Measurements from ENCODE around the gene SMOC1.

Gene SMOC1

DNA sequence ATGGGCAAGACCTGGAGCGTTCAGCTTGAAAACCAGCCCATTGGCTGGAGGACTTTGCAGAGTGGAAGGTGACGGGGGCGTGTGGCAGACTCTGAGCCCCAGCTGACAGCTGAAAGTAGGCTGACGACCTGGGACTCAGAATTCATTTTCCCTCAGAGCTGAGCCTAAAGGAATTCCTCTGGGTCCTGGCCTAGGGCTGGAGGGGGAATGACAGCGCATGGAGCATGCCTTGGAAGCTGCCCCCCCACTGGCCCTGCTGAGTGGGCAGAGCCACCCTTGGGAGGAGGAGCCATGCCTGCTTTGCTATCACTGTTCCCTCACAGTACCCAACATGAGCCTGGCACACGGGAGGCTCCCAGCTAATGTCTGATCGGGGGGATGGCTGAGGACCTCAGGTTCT is 25.4 kb upstream of the SMOC1 start:
- Histone ChIP-seq H3K9ac (ENCODE audit: low read length) (no peak overlapping the region), H2AFZ (ENCODE audit: low read length) (no peak overlapping the region), H3K27ac (ENCODE audit: low read depth, low read length, poor library complexity, severe bottlenecking) (no peak overlapping the region), H3K4me3 (ENCODE audit: low read depth, low read length, poor library complexity, severe bottlenecking) (no peak overlapping the region), H3K27me3 (ENCODE audit: insufficient read depth, low read length) (no peaks in the 10 kb centered on the region; the same call in 1 of the 2 replicates), H3K9me3 (ENCODE audit: low read length) (no peaks in the 10 kb centered on the region), H3K4me1 (ENCODE audit: insufficient read depth, low read length, severe bottlenecking) (no peaks in the 10 kb centered on the region), H3K4me2 (ENCODE audit: low read length) (no peak overlapping the region), H3K36me3 (ENCODE audit: insufficient read depth, low read length) (no peaks in the 10 kb centered on the region), H3K79me2 (ENCODE audit: insufficient read depth, low read length) (no peaks in the 10 kb centered on the region), H3K9me2 (ENCODE audit: low read depth, low read length) (no peaks in the 10 kb centered on the region), H3F3A (ENCODE audit: insufficient read depth, low read length) (no peaks in the 10 kb centered on the region), H4K20me1 (ENCODE audit: insufficient read depth, low read length) (no peaks in the 10 kb centered on the region)
- TF ChIP-seq EZH2 (IDR thresholded peaks at IDR 0.05; ENCODE audit: borderline replicate concordance, low read length) = no peak
- TF ChIP-seq, protein P1, sequence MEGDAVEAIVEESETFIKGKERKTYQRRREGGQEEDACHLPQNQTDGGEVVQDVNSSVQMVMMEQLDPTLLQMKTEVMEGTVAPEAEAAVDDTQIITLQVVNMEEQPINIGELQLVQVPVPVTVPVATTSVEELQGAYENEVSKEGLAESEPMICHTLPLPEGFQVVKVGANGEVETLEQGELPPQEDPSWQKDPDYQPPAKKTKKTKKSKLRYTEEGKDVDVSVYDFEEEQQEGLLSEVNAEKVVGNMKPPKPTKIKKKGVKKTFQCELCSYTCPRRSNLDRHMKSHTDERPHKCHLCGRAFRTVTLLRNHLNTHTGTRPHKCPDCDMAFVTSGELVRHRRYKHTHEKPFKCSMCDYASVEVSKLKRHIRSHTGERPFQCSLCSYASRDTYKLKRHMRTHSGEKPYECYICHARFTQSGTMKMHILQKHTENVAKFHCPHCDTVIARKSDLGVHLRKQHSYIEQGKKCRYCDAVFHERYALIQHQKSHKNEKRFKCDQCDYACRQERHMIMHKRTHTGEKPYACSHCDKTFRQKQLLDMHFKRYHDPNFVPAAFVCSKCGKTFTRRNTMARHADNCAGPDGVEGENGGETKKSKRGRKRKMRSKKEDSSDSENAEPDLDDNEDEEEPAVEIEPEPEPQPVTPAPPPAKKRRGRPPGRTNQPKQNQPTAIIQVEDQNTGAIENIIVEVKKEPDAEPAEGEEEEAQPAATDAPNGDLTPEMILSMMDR (IDR thresholded peaks at IDR 0.05; ENCODE audit: low read length) = no peak

DNA sequence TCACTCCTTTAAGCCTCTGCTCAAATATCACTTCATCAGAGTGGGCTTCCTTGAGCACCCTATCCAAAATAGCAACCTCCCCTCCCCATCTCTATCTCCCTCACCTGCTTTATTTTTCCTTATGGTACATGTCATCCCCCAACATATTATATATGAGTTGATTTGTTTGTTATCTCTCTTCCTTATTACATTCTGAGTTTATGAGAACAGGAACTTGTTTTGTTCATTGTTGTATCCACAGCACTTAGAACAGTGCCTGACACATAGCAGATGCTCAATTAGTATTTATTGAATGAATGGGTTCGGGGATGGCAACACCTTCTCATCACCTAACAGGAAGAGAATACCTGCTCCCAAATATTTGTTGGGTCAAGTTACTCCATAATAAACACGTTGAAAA is 24.6 kb upstream of the SMOC1 start:
- no peak for TF ChIP-seq EZH2 (IDR thresholded peaks at IDR 0.05; ENCODE audit: borderline replicate concordance, low read length)
- no peaks in the 10 kb centered on the region; the same call in 1 of the 2 replicates for H3K27me3 ChIP-seq (ENCODE audit: insufficient read depth, low read length)
- H3K4me3 ChIP-seq (ENCODE audit: low read depth, low read length, poor library complexity, severe bottlenecking) = no peak overlapping the region
- H3K27ac ChIP-seq (ENCODE audit: low read depth, low read length, poor library complexity, severe bottlenecking) = no peak overlapping the region
- H3K4me2 ChIP-seq (ENCODE audit: low read length) = no peak overlapping the region
- H2AFZ ChIP-seq (ENCODE audit: low read length) = no peak overlapping the region
- no peaks in the 10 kb centered on the region for H3K36me3 ChIP-seq (ENCODE audit: insufficient read depth, low read length)
- no peaks in the 10 kb centered on the region for H4K20me1 ChIP-seq (ENCODE audit: insufficient read depth, low read length)
- H3K79me2 ChIP-seq (ENCODE audit: insufficient read depth, low read length) = no peaks in the 10 kb centered on the region
- no peaks in the 10 kb centered on the region for H3K9me2 ChIP-seq (ENCODE audit: low read depth, low read length)
- no peaks in the 10 kb centered on the region for H3F3A ChIP-seq (ENCODE audit: insufficient read depth, low read length)
- H3K9ac ChIP-seq (ENCODE audit: low read length) = no peak overlapping the region
- no peaks in the 10 kb centered on the region for H3K4me1 ChIP-seq (ENCODE audit: insufficient read depth, low read length, severe bottlenecking)
- H3K9me3 ChIP-seq (ENCODE audit: low read length) = no peaks in the 10 kb centered on the region

DNA sequence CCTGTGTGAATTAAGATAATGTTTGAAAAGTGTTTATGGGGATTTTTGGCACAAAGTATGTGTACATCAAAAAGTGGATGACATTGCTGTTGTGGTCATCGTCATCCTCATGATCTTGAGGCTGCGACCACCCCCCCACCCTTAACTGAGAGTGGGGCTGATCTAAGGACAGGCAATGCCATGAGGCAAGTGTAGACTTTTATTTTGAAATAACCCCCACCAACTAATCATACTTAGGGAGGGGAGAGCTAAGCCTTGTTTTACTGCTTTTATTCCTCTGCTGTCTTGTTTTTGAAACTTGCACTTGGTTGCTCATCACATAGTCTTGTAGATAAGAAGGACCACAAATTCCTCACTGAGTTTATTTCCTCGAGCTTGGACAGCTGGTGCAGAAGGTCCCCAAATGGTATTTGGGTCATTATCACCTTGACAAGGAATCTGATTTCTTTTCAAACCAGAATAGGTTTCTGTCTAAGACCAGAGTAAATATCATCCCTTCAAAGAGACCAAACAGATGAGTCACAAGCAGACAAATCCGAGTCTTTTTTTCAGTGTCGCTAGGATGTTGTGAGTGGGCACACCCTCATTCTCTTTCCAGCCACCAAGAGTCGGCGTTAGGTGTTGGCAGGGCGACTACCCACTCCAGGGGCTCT is 23.9 kb upstream of the SMOC1 start:
- H3K27ac ChIP-seq (ENCODE audit: low read depth, low read length, poor library complexity, severe bottlenecking) = no peak overlapping the region
- H3K27me3 ChIP-seq (ENCODE audit: insufficient read depth, low read length) = no peaks in the 10 kb centered on the region; the same call in 1 of the 2 replicates
- H3K9me3 ChIP-seq (ENCODE audit: low read length) = no peaks in the 10 kb centered on the region
- no peaks in the 10 kb centered on the region for H3F3A ChIP-seq (ENCODE audit: insufficient read depth, low read length)
- no peaks in the 10 kb centered on the region for H4K20me1 ChIP-seq (ENCODE audit: insufficient read depth, low read length)
- H2AFZ ChIP-seq (ENCODE audit: low read length) = no peak overlapping the region
- H3K4me2 ChIP-seq (ENCODE audit: low read length) = no peak overlapping the region
- H3K9me2 ChIP-seq (ENCODE audit: low read depth, low read length) = no peaks in the 10 kb centered on the region
- TF ChIP-seq, protein P1 (IDR thresholded peaks at IDR 0.05; ENCODE audit: low read length) = no peak
- no peak for TF ChIP-seq EZH2 (IDR thresholded peaks at IDR 0.05; ENCODE audit: borderline replicate concordance, low read length)
- no peaks in the 10 kb centered on the region for H3K79me2 ChIP-seq (ENCODE audit: insufficient read depth, low read length)
- H3K36me3 ChIP-seq (ENCODE audit: insufficient read depth, low read length) = no peaks in the 10 kb centered on the region
- H3K4me1 ChIP-seq (ENCODE audit: insufficient read depth, low read length, severe bottlenecking) = no peaks in the 10 kb centered on the region
- H3K9ac ChIP-seq (ENCODE audit: low read length) = no peak overlapping the region
- H3K4me3 ChIP-seq (ENCODE audit: low read depth, low read length, poor library complexity, severe bottlenecking) = no peak overlapping the region

DNA sequence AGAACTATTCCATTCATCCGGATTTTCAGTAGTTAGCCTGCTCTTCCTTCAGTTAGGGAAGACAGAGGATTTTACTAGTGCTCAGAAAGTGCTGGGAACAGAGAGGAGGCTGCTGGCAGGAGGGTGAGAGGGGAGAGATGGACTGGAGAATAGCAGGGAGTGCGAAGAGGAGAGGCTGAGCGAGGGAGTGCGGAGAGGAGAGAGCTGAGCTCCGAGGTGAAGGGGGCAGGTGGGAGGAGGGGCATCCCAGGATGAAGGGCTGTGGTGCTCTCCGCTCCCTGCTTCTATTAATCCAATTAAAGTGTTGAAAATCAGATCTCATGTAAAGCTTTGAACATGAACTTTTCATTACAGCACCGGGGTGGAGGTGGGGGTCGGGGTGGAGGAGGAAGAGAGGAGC is 20.4 kb upstream of the SMOC1 start:
- H3K4me1 ChIP-seq (ENCODE audit: insufficient read depth, low read length, severe bottlenecking) = no peaks in the 10 kb centered on the region
- H3K9me3 ChIP-seq (ENCODE audit: low read length) = no peaks in the 10 kb centered on the region
- no peak overlapping the region for H3K9ac ChIP-seq (ENCODE audit: low read length)
- no peaks in the 10 kb centered on the region for H3K79me2 ChIP-seq (ENCODE audit: insufficient read depth, low read length)
- TF ChIP-seq, protein P1 (IDR thresholded peaks at IDR 0.05; ENCODE audit: low read length) = no peak
- H3K4me2 ChIP-seq (ENCODE audit: low read length) = no peak overlapping the region
- H3K4me3 ChIP-seq (ENCODE audit: low read depth, low read length, poor library complexity, severe bottlenecking) = no peak overlapping the region
- no peaks in the 10 kb centered on the region; the same call in 1 of the 2 replicates for H3K27me3 ChIP-seq (ENCODE audit: insufficient read depth, low read length)
- H3F3A ChIP-seq (ENCODE audit: insufficient read depth, low read length) = no peaks in the 10 kb centered on the region
- H3K27ac ChIP-seq (ENCODE audit: low read depth, low read length, poor library complexity, severe bottlenecking) = no peak overlapping the region
- H3K36me3 ChIP-seq (ENCODE audit: insufficient read depth, low read length) = no peaks in the 10 kb centered on the region
- no peak overlapping the region for H2AFZ ChIP-seq (ENCODE audit: low read length)
- H4K20me1 ChIP-seq (ENCODE audit: insufficient read depth, low read length) = no peaks in the 10 kb centered on the region
- no peaks in the 10 kb centered on the region for H3K9me2 ChIP-seq (ENCODE audit: low read depth, low read length)
